IMR-90 (cell line): ENCODE results near the gene CARD14. TPM values are rescaled to one million over a fixed set of nuclear protein-coding genes. Genes with fewer than 3 reads are reported as not detected.

Experiments used
- ATAC-seq: fragments of 200-7000 bp; cut with Tn5 transposase; 2 replicates; pipeline ENCODE4 v1.9.1; 2020; ENCODE audit warnings: low read depth, mild to moderate bottlenecking, moderate library complexity
- BruUV-seq: library from RNA; stranded (reverse); fragments of 400-500 nt; replicated peaks from 2 replicates; lab custom pipeline; 2021; lab: Mats Ljungman, UMichigan
- CTCF ChIA-PET: fragments of 300-600 bp; formaldehyde crosslinking; extraction: SDS; loops from one replicate; lab custom pipeline; 2021; ENCODE audit warnings: antibody characterized with exemption; lab: Yijun Ruan, JAX
- POLR2A ChIA-PET: fragments of 300-600 bp; sonication (Branson Sonifier 250); formaldehyde crosslinking; loops from one replicate; lab custom pipeline; 2022; ENCODE audit warnings: antibody characterized with exemption; ENCODE audit not compliant: unreplicated experiment; lab: Charles Lee
- DNase-seq: peaks from one replicate; pipeline ENCODE4 v3.0.0; 2013
- H2AFZ ChIP-seq: replicated peaks from 2 replicates; pipeline ENCODE3; 2013; ENCODE audit warnings: low read length, mild to moderate bottlenecking; ENCODE audit not compliant: poor library complexity
- H2AK5ac ChIP-seq: 2 replicates; pipeline ENCODE4 v1.6.1; 2013; ENCODE audit warnings: low read depth, low read length, inconsistent platforms
- H2AK9ac ChIP-seq: replicated peaks from 2 replicates; pipeline ENCODE3; 2013; ENCODE audit warnings: mild to moderate bottlenecking, low read depth, low read length, moderate library complexity; ENCODE audit not compliant: poor library complexity
- H2BK120ac ChIP-seq: 2 replicates; pipeline ENCODE4 v1.6.1; 2013; ENCODE audit warnings: low read depth, low read length, inconsistent platforms
- H2BK15ac ChIP-seq: 3 replicates; pipeline ENCODE4 v1.6.1; 2013; ENCODE audit warnings: low read depth, low read length, inconsistent platforms
- H2BK20ac ChIP-seq: 2 replicates; pipeline ENCODE4 v1.6.1; 2013; ENCODE audit warnings: low read depth, mild to moderate bottlenecking, inconsistent platforms, low read length, moderate library complexity
- H2BK5ac ChIP-seq: 2 replicates; pipeline ENCODE4 v1.6.1; 2013; ENCODE audit warnings: mild to moderate bottlenecking, low read depth, low read length, inconsistent platforms; ENCODE audit not compliant: poor library complexity, severe bottlenecking
- H3K14ac ChIP-seq: replicated peaks from 2 replicates; pipeline ENCODE4 v1.6.1; 2013; ENCODE audit warnings: low read depth, low read length, inconsistent platforms
- H3K18ac ChIP-seq: 2 replicates; pipeline ENCODE4 v1.6.1; 2013; ENCODE audit warnings: low read depth, low read length, control low read depth
- H3K23ac ChIP-seq: 2 replicates; pipeline ENCODE4 v1.6.1; 2013; ENCODE audit warnings: low read depth, low read length, inconsistent platforms
- H3K27ac ChIP-seq: 2 replicates; pipeline ENCODE4 v1.5.1; 2013; ENCODE audit warnings: mild to moderate bottlenecking, control low read depth, low read length; ENCODE audit not compliant: insufficient read depth
- H3K27me3 ChIP-seq: 2 replicates; pipeline ENCODE4 v1.6.1; 2013; ENCODE audit warnings: low read length; ENCODE audit not compliant: control insufficient read depth, insufficient read depth
- H3K36me3 ChIP-seq: 2 replicates; pipeline ENCODE4 v1.6.1; 2013; ENCODE audit warnings: low read length, mixed read lengths; ENCODE audit not compliant: control insufficient read depth, insufficient read depth
- H3K4ac ChIP-seq: 2 replicates; pipeline ENCODE4 v1.6.1; 2013; ENCODE audit warnings: low read depth, low read length, inconsistent platforms
- H3K4me1 ChIP-seq: 2 replicates; pipeline ENCODE4 v1.6.1; 2013; ENCODE audit warnings: low read length, mixed read lengths; ENCODE audit not compliant: control insufficient read depth, insufficient read depth
- H3K4me2 ChIP-seq: 2 replicates; pipeline ENCODE4 v1.6.1; 2013; ENCODE audit warnings: low read depth, mild to moderate bottlenecking, control low read depth, low read length, moderate library complexity
- H3K4me3 ChIP-seq: 2 replicates; pipeline ENCODE4 v1.5.1; 2013; ENCODE audit warnings: low read depth, mild to moderate bottlenecking, control low read depth, low read length, moderate library complexity; ENCODE audit not compliant: insufficient read depth
- H3K56ac ChIP-seq: 2 replicates; pipeline ENCODE4 v1.6.1; 2013; ENCODE audit warnings: low read length, inconsistent platforms; ENCODE audit not compliant: insufficient read depth; ENCODE audit errors: extremely low read depth
- H3K79me1 ChIP-seq, 2 experiments: 2 replicates each; pipeline ENCODE4 v1.6.1; 2013; ENCODE audit warnings: low read length in 2 of 2, inconsistent platforms in 1 of 2, low read depth in 1 of 2
- H3K9ac ChIP-seq: 2 replicates; pipeline ENCODE4 v1.6.1; 2013; ENCODE audit warnings: low read depth, low read length, control low read depth
- H3K9me1 ChIP-seq: 2 replicates; pipeline ENCODE4 v1.6.1; 2013; ENCODE audit warnings: low read length, inconsistent platforms; ENCODE audit not compliant: insufficient read depth
- H3K9me3 ChIP-seq: 2 replicates; pipeline ENCODE4 v1.6.1; 2013; ENCODE audit warnings: low read length; ENCODE audit not compliant: control insufficient read depth, insufficient read depth
- H4K20me1 ChIP-seq: 2 replicates; pipeline ENCODE4 v1.6.1; 2013; ENCODE audit warnings: low read length, inconsistent platforms; ENCODE audit not compliant: insufficient read depth
- H4K5ac ChIP-seq: 2 replicates; pipeline ENCODE4 v1.6.1; 2013; ENCODE audit warnings: mild to moderate bottlenecking, low read depth, low read length, control low read depth
- H4K8ac ChIP-seq, 2 experiments: 2 replicates each; pipeline ENCODE4 v1.6.1; 2013; ENCODE audit warnings: low read depth in 2 of 2, low read length in 2 of 2, control low read depth in 1 of 2, inconsistent platforms in 1 of 2
- H4K91ac ChIP-seq: 2 replicates; pipeline ENCODE4 v1.6.1; 2013; ENCODE audit warnings: low read depth, low read length, inconsistent platforms; ENCODE audit not compliant: insufficient read depth
- MXI1 ChIP-seq: IDR thresholded peaks from 2 replicates; pipeline ENCODE4 v1.6.1; 2012; ENCODE audit warnings: low read depth, mild to moderate bottlenecking, low read length, moderate library complexity, borderline replicate concordance
- WGBS, 2 experiments: methylation state at CpG; one replicate each; pipeline versions ENCODE4 v1.1.5 to v1.1.7; 2013; ENCODE audit warnings: missing lambda C conversion rate in 2 of 2; ENCODE audit not compliant: insufficient read length in 1 of 2; ENCODE audit errors: extremely low coverage in 2 of 2; 5-methylcytosine and 5-hydroxymethylcytosine counted together
- dilution Hi-C: fragments of 300-500 bp; cut with HindIII; formaldehyde crosslinking; loops from one replicate; pipeline ENCODE4 v1.14.3; 2018; ENCODE audit warnings: low sequenced_read_pairs; ENCODE audit not compliant: unreplicated experiment
- in situ Hi-C: fragments of 300-500 bp; cut with MboI; formaldehyde crosslinking; loops from 3 replicates; pipeline ENCODE4 v1.14.3; 2019; ENCODE audit warnings: low sequenced_read_pairs, inconsistent platforms, mixed read lengths
- intact Hi-C: fragments of 100-400 bp; cut with micrococcal nuclease; formaldehyde crosslinking; loops from 2 replicates; pipeline ENCODE4 v1.10.0; 2022
- polyA plus RNA-seq, 3 experiments: library from polyadenylated mRNA; depleted of rRNA; stranded (reverse); fragments of >200 nt; gene quantifications; 2 replicates each; pipeline ENCODE4 v1.2.3, GENCODE V29; 2012; ENCODE audit warnings: low replicate concordance in 1 of 3
- total RNA-seq: library from RNA; depleted of rRNA; stranded (reverse); fragments of >200 nt; gene quantifications from 2 replicates; pipeline ENCODE4 v1.2.3, GENCODE V29; 2012
- TF ChIP-seq, protein P1 (sequence below): fragments of 150-350 bp; IDR thresholded peaks from 2 replicates; pipeline ENCODE4 v1.6.1; 2016; ENCODE audit warnings: low read depth, mild to moderate bottlenecking, low read length, moderate library complexity, borderline replicate concordance
- TF ChIP-seq, protein P2 (sequence below): conservative IDR thresholded peaks from 2 replicates; pipeline ENCODE4 v1.5.1; 2012; ENCODE audit warnings: mild to moderate bottlenecking, low read depth, low read length, improper control_type of control experiment

CARD14 gene
- total and polyA plus RNA-seq, 2 of the 4 experiments (the other 2 are of a cell fraction): not detected

DNA sequence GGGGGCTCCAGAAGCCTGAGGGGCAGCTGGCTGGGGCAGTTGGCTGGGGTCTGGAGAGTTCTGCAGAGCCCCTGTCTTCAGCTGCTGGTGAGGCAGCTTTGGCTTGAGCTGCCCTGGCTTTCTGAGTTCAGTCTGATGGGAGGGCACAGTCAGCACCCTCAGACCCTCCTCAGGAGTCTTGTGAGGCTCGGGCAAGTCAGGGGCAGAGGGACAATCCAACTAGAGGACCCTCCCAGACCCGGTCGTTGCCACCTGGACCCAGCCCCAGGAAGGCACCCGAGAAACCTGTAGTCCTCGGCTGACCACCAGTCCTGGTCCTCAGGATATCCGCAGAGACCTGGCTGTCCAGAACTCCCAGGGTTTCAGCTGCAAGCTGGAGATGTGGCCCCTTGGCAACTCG, 1.9 kb downstream of the CARD14 start:
- Histone ChIP-seq H2BK120ac (no peak overlapping the region), H3K4ac (no peak overlapping the region), H2AFZ (no peak overlapping the region), H4K5ac (no peak overlapping the region), H3K4me2 (no peak overlapping the region), H3K4me1 (peaks cover 3% of the 10 kb centered on the region), H3K23ac (no peak overlapping the region), H2AK9ac (no peak overlapping the region), H3K27me3 (peaks cover 28% of the 10 kb centered on the region), H2AK5ac (no peak overlapping the region), H3K18ac (no peak overlapping the region), H3K9ac (no peak overlapping the region), H4K20me1 (no peaks in the 10 kb centered on the region), H2BK5ac (no peak overlapping the region), H3K79me1 (no peaks in the 10 kb centered on the region), H3K4me3 (no peak overlapping the region), H3K27ac (no peak overlapping the region), H3K9me3 (peaks cover 2% of the 10 kb centered on the region; the same call in 1 of the 2 replicates), H3K56ac (no peak overlapping the region), H2BK20ac (no peak overlapping the region), H2BK15ac (no peak overlapping the region), H4K8ac (no peak overlapping the region), H3K36me3 (no peaks in the 10 kb centered on the region), H3K9me1 (no peaks in the 10 kb centered on the region; the same call in 1 of the 2 replicates), H4K91ac (no peak overlapping the region), H3K14ac (no peak overlapping the region)
- 60% methylated on average over 3 of the region's 7 CpGs; no CpG with 5 or more reads in 1 of the 2 experiments for WGBS, 2 experiments
- intact Hi-C loops (no loop called here), dilution Hi-C loops (no loop called here), in situ Hi-C loops (no loop called here)
- no peak for TF ChIP-seq MXI1
- TF ChIP-seq, protein P1, sequence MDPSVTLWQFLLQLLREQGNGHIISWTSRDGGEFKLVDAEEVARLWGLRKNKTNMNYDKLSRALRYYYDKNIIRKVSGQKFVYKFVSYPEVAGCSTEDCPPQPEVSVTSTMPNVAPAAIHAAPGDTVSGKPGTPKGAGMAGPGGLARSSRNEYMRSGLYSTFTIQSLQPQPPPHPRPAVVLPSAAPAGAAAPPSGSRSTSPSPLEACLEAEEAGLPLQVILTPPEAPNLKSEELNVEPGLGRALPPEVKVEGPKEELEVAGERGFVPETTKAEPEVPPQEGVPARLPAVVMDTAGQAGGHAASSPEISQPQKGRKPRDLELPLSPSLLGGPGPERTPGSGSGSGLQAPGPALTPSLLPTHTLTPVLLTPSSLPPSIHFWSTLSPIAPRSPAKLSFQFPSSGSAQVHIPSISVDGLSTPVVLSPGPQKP: no peak
- TF ChIP-seq, protein P2, sequence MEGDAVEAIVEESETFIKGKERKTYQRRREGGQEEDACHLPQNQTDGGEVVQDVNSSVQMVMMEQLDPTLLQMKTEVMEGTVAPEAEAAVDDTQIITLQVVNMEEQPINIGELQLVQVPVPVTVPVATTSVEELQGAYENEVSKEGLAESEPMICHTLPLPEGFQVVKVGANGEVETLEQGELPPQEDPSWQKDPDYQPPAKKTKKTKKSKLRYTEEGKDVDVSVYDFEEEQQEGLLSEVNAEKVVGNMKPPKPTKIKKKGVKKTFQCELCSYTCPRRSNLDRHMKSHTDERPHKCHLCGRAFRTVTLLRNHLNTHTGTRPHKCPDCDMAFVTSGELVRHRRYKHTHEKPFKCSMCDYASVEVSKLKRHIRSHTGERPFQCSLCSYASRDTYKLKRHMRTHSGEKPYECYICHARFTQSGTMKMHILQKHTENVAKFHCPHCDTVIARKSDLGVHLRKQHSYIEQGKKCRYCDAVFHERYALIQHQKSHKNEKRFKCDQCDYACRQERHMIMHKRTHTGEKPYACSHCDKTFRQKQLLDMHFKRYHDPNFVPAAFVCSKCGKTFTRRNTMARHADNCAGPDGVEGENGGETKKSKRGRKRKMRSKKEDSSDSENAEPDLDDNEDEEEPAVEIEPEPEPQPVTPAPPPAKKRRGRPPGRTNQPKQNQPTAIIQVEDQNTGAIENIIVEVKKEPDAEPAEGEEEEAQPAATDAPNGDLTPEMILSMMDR: no peak
- DNase-seq (no peak), ATAC-seq (no peak)
- ChIA-PET CTCF (no interaction called here), POLR2A (no interaction called here)
- no TSS peak for BruUV-seq
